Mesodermal cell (in vitro differentiated cells): ENCODE results near the gene LY9.

Experiments
- H3K27ac ChIP-seq: 2 replicates; pipeline ENCODE4 v1.7.0; 2013; ENCODE audit warnings: mild to moderate bottlenecking, low read depth, low read length, moderate library complexity; ENCODE audit not compliant: severe bottlenecking
- H3K36me3 ChIP-seq: 2 replicates; pipeline ENCODE4 v1.7.1; 2013; ENCODE audit warnings: mild to moderate bottlenecking, low read length, moderate library complexity; ENCODE audit not compliant: control insufficient read depth, insufficient read depth
- H3K4me1 ChIP-seq: one replicate; pipeline ENCODE4 v1.7.1; 2013; ENCODE audit warnings: mild to moderate bottlenecking, low read length; ENCODE audit not compliant: insufficient read depth, control insufficient read depth, poor library complexity, severe bottlenecking
- H3K4me3 ChIP-seq: 2 replicates; pipeline ENCODE4 v1.7.0; 2013; ENCODE audit warnings: low read length, control low read depth, mild to moderate bottlenecking; ENCODE audit not compliant: insufficient read depth, poor library complexity, severe bottlenecking; ENCODE audit errors: extremely low read depth
- H3K9me3 ChIP-seq: 2 replicates; pipeline ENCODE4 v1.7.1; 2013; ENCODE audit warnings: mild to moderate bottlenecking, low read length, moderate library complexity; ENCODE audit not compliant: control insufficient read depth
- WGBS, 2 experiments: methylation state at CpG; one replicate each; pipeline ENCODE4 v1.1.5; 2013; ENCODE audit warnings: missing lambda C conversion rate in 2 of 2; ENCODE audit not compliant: insufficient coverage in 2 of 2; 5-methylcytosine and 5-hydroxymethylcytosine counted together

LY9 gene

DNA sequence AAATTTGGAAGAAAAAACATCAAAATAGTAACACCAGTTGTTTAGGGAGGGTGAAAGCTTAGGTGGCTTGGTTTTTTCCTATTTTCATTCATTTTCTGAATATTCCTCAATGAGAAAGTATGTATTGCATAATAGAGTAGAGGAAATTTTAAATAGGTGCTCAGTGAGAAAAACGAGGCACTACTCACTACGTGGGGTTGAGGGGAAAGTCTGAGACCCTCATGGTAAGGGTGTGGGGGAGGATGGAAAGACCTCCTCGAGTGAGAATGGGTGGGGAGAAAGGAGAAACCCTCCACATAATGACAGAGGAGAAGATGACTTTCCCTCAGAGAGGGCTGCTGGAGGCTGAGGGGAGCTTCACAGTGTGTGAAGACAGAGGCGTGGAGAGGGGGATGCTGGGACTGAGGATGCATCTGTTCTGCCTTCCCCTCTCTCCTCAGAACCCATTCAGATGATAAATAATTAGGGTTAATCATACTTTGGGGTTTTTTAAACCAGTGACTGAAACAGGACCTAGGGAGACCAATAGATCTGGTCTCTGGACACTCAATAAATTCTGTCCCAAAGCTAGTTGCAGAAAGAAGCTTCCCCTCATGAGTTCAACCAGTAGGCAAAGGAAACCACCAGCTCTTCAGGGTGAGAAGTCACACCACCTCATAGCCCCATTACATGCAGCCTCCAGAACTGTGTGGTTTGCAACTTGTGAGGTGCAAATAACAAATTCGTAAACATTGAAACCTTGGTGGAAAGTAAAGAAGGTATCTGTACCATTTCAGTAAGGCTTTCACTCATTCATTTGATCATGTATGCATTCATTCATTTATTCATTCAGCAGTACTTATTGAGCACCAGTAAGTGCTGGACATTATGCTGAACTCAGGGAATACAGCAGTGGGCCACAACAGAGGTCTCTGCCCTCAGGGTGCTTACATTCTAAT is 39.8 kb upstream of the LY9 start:
- WGBS, 2 experiments: no CpG with 5 or more reads among the region's 5 CpGs
- Histone ChIP-seq H3K4me3 (no peak overlapping the region), H3K36me3 (no peaks in the 10 kb centered on the region), H3K9me3 (no peaks in the 10 kb centered on the region), H3K4me1 (no peaks in the 10 kb centered on the region), H3K27ac (no peak overlapping the region)

- H3K4me3 ChIP-seq: no peak overlapping the region
- 86 to 95% methylated on average over 2 of the region's 2 CpGs for WGBS, 2 experiments
These were observed 39.1 kb upstream of the LY9 start for GRCh38 chr1:160756849-160757201.

DNA sequence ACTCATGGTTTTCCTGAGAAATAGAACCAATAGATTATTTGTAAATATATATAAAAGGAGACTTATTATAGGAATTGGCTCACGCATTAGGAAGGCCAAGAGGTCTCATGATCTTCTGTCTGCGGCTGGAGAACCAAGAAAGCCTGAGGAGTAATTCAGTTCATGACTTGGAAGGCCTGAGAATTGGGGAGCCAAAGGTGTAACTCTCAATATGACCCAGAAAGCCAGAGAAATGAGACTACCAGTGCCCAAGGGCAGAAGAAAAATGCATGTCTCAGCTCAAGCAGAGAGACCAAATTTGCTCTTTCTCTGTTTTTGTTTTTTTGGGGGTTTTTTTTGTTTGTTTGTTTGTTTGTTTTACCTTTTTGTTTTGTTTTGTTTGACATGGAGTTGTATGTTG is 37.5 kb upstream of the LY9 start:
- no peak overlapping the region for H3K4me3 ChIP-seq
- H3K36me3 ChIP-seq: no peaks in the 10 kb centered on the region
- no peak overlapping the region for H3K27ac ChIP-seq
- no peaks in the 10 kb centered on the region for H3K4me1 ChIP-seq
- H3K9me3 ChIP-seq: no peaks in the 10 kb centered on the region
- WGBS, 2 experiments: 94 to 100% methylated on average over 2 of the region's 2 CpGs

More at GRCh38 chr1:160756849-160757201, 39.1 kb upstream of the LY9 start:
- H3K9me3 ChIP-seq: no peaks in the 10 kb centered on the region
- H3K4me1 ChIP-seq: no peaks in the 10 kb centered on the region
- H3K36me3 ChIP-seq: no peaks in the 10 kb centered on the region
- no peak overlapping the region for H3K27ac ChIP-seq

- no peak overlapping the region for H3K27ac ChIP-seq
These were observed 36.2 kb upstream of the LY9 start for GRCh38 chr1:160759740-160760139.

GRCh38 chr1:160761046-160761445 is 34.9 kb upstream of the LY9 start:
- Histone ChIP-seq H3K9me3 (no peaks in the 10 kb centered on the region), H3K36me3 (no peaks in the 10 kb centered on the region), H3K4me3 (no peak overlapping the region), H3K27ac (no peak overlapping the region), H3K4me1 (no peaks in the 10 kb centered on the region)
- whole genome bisulfite sequencing, 2 experiments: 95% methylated on average over 2 of the region's 4 CpGs; no CpG with 5 or more reads in 1 of the 2 experiments

More at GRCh38 chr1:160759740-160760139, 36.2 kb upstream of the LY9 start:
- Histone ChIP-seq H3K36me3 (no peaks in the 10 kb centered on the region), H3K4me3 (no peak overlapping the region), H3K9me3 (no peaks in the 10 kb centered on the region), H3K4me1 (no peaks in the 10 kb centered on the region)

- Histone ChIP-seq H3K4me1 (no peaks in the 10 kb centered on the region), H3K4me3 (no peak overlapping the region), H3K36me3 (no peaks in the 10 kb centered on the region), H3K9me3 (no peaks in the 10 kb centered on the region), H3K27ac (no peak overlapping the region)
- WGBS, 2 experiments: 86 to 95% methylated on average over 2 of the region's 2 CpGs
These were observed 34.1 kb upstream of the LY9 start for GRCh38 chr1:160761886-160762285.

GRCh38 chr1:160763993-160764392 is 32.0 kb upstream of the LY9 start:
- Histone ChIP-seq H3K36me3 (no peaks in the 10 kb centered on the region), H3K4me3 (no peak overlapping the region), H3K9me3 (no peaks in the 10 kb centered on the region), H3K27ac (no peak overlapping the region), H3K4me1 (no peaks in the 10 kb centered on the region)
- WGBS, 2 experiments: 95 to 100% methylated on average over 1 to 3 of the region's 3 CpGs

DNA sequence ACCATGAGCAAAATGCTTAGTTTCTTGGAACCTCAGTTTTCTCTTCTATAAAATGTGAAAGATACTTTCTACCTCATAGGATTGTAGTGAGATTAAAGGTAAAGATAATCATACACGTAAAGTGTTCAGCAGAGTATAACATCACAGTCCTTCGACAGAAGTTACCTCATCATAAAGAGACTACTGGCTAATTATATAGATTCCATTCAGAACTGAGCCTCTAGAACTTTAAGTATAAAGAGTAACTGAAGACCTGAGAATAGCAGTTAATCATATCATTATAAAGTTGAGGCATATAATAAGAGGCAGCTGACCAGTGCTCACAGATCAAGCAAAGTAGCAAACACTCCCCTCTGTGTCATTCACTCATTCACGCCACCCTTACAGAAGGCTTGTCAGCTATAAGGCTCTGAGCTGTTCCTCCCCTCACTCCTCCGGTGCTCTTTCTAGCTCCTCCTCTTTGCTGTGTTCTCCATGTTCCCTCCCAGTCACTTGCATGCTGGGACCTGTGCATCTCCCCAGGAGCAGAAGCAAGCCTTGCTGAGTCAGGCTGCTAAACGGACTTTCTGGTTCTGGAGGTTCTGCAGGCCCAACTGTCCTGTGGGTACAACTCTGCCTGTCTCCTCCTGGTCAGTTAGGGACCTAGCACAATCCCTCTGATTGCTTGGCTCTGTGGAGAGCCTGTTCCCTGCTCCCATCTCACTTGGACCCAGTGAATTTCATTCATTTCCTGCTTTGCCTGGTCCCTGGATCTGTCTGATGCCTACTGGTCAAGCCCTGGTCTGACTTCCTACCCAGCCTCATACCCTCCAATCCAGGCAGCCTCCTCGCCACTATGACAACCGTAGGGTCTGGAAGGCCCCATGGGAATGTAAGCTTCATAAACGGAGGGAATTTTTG is 28.3 kb upstream of the LY9 start:
- WGBS, 2 experiments: 69 to 73% methylated on average over 5 of the region's 8 CpGs
- Histone ChIP-seq H3K9me3 (no peaks in the 10 kb centered on the region), H3K36me3 (no peaks in the 10 kb centered on the region), H3K4me3 (no peak overlapping the region), H3K27ac (no peak overlapping the region), H3K4me1 (no peaks in the 10 kb centered on the region)

DNA sequence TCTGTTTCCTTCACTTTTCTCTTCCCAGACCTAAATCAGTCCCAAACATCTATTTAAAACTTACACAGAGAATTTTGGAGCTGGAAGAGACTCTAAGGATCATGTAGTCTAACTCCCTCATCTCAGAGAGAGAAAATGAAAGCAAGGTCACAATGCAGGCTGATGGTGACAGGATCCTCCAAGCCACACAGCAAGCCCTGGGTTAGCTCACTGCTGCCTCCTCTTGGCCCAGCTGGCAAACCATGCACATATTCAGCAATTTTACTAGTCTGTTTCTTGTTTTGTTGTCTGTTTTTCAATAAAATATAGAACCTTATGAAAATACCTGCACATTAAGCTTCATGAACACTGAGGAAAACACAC is 27.7 kb upstream of the LY9 start:
- Histone ChIP-seq H3K4me1 (no peaks in the 10 kb centered on the region), H3K36me3 (no peaks in the 10 kb centered on the region), H3K9me3 (no peaks in the 10 kb centered on the region), H3K27ac (no peak overlapping the region), H3K4me3 (no peak overlapping the region)

DNA sequence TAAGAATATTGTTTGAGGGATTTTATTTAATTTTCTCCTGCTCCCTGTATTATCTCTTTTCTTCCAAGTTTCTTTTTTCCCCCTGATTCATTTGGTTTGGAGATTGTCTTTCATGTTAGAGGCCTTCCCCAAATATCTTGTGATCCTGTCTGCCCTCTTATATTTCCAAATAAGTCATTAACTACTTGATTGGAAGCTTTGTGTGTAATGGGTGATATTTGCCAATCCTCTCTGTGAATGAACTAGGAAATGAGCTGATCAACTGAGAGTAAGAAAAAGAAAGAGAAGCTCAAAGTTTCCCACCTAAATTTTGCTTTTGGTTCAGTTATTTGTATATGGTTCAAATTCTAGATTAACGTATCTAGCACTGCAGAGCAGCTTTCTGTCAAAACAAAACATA is 23.6 kb upstream of the LY9 start:
- WGBS, 2 experiments: no CpG with 5 or more reads among the region's 1 CpG
- Histone ChIP-seq H3K4me3 (no peak overlapping the region), H3K36me3 (no peaks in the 10 kb centered on the region)

DNA sequence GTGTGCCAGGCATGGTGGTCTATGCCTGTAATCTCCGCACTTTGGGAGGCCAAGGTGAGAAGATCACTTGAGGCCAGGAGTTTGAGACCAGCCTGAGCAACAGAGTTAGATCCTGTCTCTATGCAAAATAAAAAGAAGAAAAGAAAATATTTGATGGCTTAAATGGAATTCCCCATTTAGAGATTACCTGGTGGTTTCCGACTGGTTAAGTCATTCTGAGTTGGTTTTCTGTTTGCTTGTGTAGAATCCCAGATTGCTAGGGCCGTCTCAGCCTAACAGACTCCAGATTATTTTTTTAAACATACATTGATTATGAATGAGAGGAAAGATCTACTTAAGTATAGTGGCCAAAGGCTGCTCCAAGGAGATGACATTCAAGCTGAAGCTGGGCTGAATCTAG is 22.9 kb upstream of the LY9 start:
- Histone ChIP-seq H3K36me3 (no peaks in the 10 kb centered on the region), H3K4me3 (no peak overlapping the region), H3K27ac (no peak overlapping the region), H3K9me3 (no peaks in the 10 kb centered on the region), H3K4me1 (peaks cover 9% of the 10 kb centered on the region)
- no CpG with 5 or more reads among the region's 3 CpGs for WGBS, 2 experiments

More for the DNA sequence above, 23.6 kb upstream of the LY9 start:
- Histone ChIP-seq H3K27ac (no peak overlapping the region), H3K4me1 (peaks cover 9% of the 10 kb centered on the region), H3K9me3 (no peaks in the 10 kb centered on the region)
